GM19468 (cell line): ENCODE measurements around the gene GBP4.

Experiments used
- ATAC-seq: cut with Tn5 transposase; IDR thresholded peaks from one replicate; pipeline ENCODE4 v1.9.1; 2021; ENCODE audit warnings: mild to moderate bottlenecking, moderate library complexity, moderate number of reproducible peaks; ENCODE audit not compliant: unreplicated experiment; ENCODE audit errors: extremely low read depth

Gene GBP4

GRCh38 chr1:89172468-89173143 lies 26.1 kb downstream of the GBP4 start:
- no peak for ATAC-seq

- no peak for ATAC-seq
These were observed 27.7 kb downstream of the GBP4 start for GRCh38 chr1:89171067-89171438.

- ATAC-seq = no peak
These were observed 28.3 kb downstream of the GBP4 start for GRCh38 chr1:89170170-89171066.

GRCh38 chr1:89169166-89169565 lies 29.6 kb downstream of the GBP4 start:
- no peak for ATAC-seq

- no peak for ATAC-seq
These were observed 31.0 kb downstream of the GBP4 start for GRCh38 chr1:89167590-89168230.

- no peak for ATAC-seq
These were observed 32.0 kb downstream of the GBP4 start for GRCh38 chr1:89166705-89167104.

GRCh38 chr1:89165811-89166210 lies 32.9 kb downstream of the GBP4 start:
- ATAC-seq = no peak

GRCh38 chr1:89151047-89151446 lies 47.7 kb downstream of the GBP4 start:
- no peak for ATAC-seq

GRCh38 chr1:89149976-89150375 lies 48.8 kb downstream of the GBP4 start:
- no peak for ATAC-seq

- ATAC-seq = no peak
These were observed 49.5 kb downstream of the GBP4 start for GRCh38 chr1:89149229-89149628.

- ATAC-seq = no peak
These were observed 50.8 kb downstream of the GBP4 start for GRCh38 chr1:89147678-89148658.

GRCh38 chr1:89146721-89147120 lies 52.0 kb downstream of the GBP4 start:
- no peak for ATAC-seq

- ATAC-seq = no peak
These were observed 55.3 kb downstream of the GBP4 start for GRCh38 chr1:89143484-89143883.

GRCh38 chr1:89142160-89142559 lies 56.6 kb downstream of the GBP4 start:
- no peak for ATAC-seq

- no peak for ATAC-seq
These were observed 65.0 kb downstream of the GBP4 start for GRCh38 chr1:89133747-89134146.
